SK-N-SH treated with all-trans-retinoic acid at 6 μM for 48 hours (cell line): ENCODE measurements around the gene XPO5.

ENCODE experiments used
- ATAC-seq: fragments of 200-7000 bp; cut with Tn5 transposase; 3 replicates; pipeline ENCODE4 v1.9.1; 2020; ENCODE audit warnings: mild to moderate bottlenecking, moderate library complexity
- ARNTL ChIP-seq: fragments of 450-650 bp; formaldehyde crosslinking; IDR thresholded peaks from 2 replicates; pipeline ENCODE4 v1.5.0; 2020; ENCODE audit warnings: low read depth, mild to moderate bottlenecking, moderate library complexity, borderline replicate concordance
- BACH2 ChIP-seq: fragments of 250-450 bp; sonication (Bioruptor Pico); IDR thresholded peaks from 2 replicates; pipeline ENCODE4 v1.9.0; 2021; ENCODE audit warnings: mild to moderate bottlenecking, borderline replicate concordance
- CSDC2 ChIP-seq: fragments of 250-450 bp; sonication (Bioruptor Pico); IDR thresholded peaks from 2 replicates; pipeline ENCODE4 v1.5.0; 2020; ENCODE audit warnings: mild to moderate bottlenecking, moderate library complexity
- ESRRG ChIP-seq: fragments of 250-450 bp; sonication (Bioruptor Pico); IDR thresholded peaks from 2 replicates; pipeline ENCODE4 v1.6.1; 2021; ENCODE audit warnings: mild to moderate bottlenecking
- GLIS3 ChIP-seq: fragments of 250-450 bp; sonication (Bioruptor Pico); IDR thresholded peaks from 2 replicates; pipeline ENCODE4 v1.5.0; 2020; ENCODE audit warnings: mild to moderate bottlenecking, moderate library complexity
- ISL1 ChIP-seq: fragments of 250-450 bp; sonication (Bioruptor Pico); IDR thresholded peaks from 2 replicates; pipeline ENCODE4 v2.1.2; 2022; ENCODE audit warnings: mild to moderate bottlenecking, moderate library complexity
- OSR1 ChIP-seq: fragments of 250-450 bp; sonication (Bioruptor Pico); IDR thresholded peaks from 2 replicates; pipeline ENCODE4 v1.8.0; 2022; ENCODE audit warnings: moderate library complexity, mild to moderate bottlenecking, inconsistent platforms
- RARB ChIP-seq: fragments of 250-450 bp; sonication (Bioruptor Pico); IDR thresholded peaks from 2 replicates; pipeline ENCODE4 v1.8.0; 2021; ENCODE audit warnings: mild to moderate bottlenecking, moderate library complexity
- SNAI2 ChIP-seq: fragments of 250-450 bp; sonication (Bioruptor Pico); IDR thresholded peaks from 2 replicates; pipeline ENCODE4 v1.5.0; 2020; ENCODE audit warnings: mild to moderate bottlenecking, moderate library complexity
- TCF4 ChIP-seq: fragments of 250-450 bp; sonication (Bioruptor Pico); IDR thresholded peaks from 2 replicates; pipeline ENCODE4 v1.8.0; 2021; ENCODE audit warnings: mild to moderate bottlenecking, moderate library complexity, borderline replicate concordance
- ZC3H10 ChIP-seq: fragments of 250-450 bp; sonication (Bioruptor Pico); IDR thresholded peaks from 2 replicates; pipeline ENCODE4 v1.5.1; 2021; ENCODE audit warnings: mild to moderate bottlenecking, moderate library complexity
- ZFP3 ChIP-seq: fragments of 250-450 bp; sonication (Bioruptor Pico); IDR thresholded peaks from 2 replicates; pipeline ENCODE4 v1.5.0; 2020; ENCODE audit warnings: mild to moderate bottlenecking, moderate library complexity
- ZFP30 ChIP-seq: fragments of 450-650 bp; formaldehyde crosslinking; IDR thresholded peaks from 2 replicates; pipeline ENCODE4 v1.5.0; 2022; ENCODE audit warnings: mild to moderate bottlenecking, moderate library complexity
- ZNF565 ChIP-seq: fragments of 450-650 bp; formaldehyde crosslinking; conservative IDR thresholded peaks from 2 replicates; pipeline ENCODE4 v1.5.0; 2020; ENCODE audit warnings: low read depth, mild to moderate bottlenecking, moderate library complexity
- ZNF70 ChIP-seq: fragments of 450-650 bp; formaldehyde crosslinking; IDR thresholded peaks from 2 replicates; pipeline ENCODE4 v1.5.0; 2020; ENCODE audit warnings: mild to moderate bottlenecking, moderate library complexity
- ZNF8 ChIP-seq: fragments of 450-650 bp; formaldehyde crosslinking; IDR thresholded peaks from 2 replicates; pipeline ENCODE4 v1.5.0; 2020; ENCODE audit warnings: mild to moderate bottlenecking, moderate library complexity
- TF ChIP-seq, protein P1 (sequence below): fragments of 250-450 bp; sonication (Bioruptor Pico); IDR thresholded peaks from 2 replicates; pipeline ENCODE4 v1.5.0; 2020; ENCODE audit warnings: mild to moderate bottlenecking, moderate library complexity
- TF ChIP-seq, protein P2 (sequence below): fragments of 250-450 bp; sonication (Bioruptor Pico); IDR thresholded peaks from 2 replicates; pipeline ENCODE4 v1.5.1; 2021; ENCODE audit warnings: mild to moderate bottlenecking, moderate library complexity
- TF ChIP-seq, protein P3 (sequence below): fragments of 250-450 bp; sonication (Bioruptor Pico); IDR thresholded peaks from 2 replicates; pipeline ENCODE4 v1.8.0; 2021; ENCODE audit warnings: low read depth, mild to moderate bottlenecking, moderate library complexity, borderline replicate concordance
- TF ChIP-seq, protein P4 (sequence below): fragments of 250-450 bp; sonication (Bioruptor Pico); IDR thresholded peaks from 2 replicates; pipeline ENCODE4 v1.5.1; 2020; ENCODE audit warnings: low read depth, mild to moderate bottlenecking, moderate library complexity

Gene XPO5

DNA sequence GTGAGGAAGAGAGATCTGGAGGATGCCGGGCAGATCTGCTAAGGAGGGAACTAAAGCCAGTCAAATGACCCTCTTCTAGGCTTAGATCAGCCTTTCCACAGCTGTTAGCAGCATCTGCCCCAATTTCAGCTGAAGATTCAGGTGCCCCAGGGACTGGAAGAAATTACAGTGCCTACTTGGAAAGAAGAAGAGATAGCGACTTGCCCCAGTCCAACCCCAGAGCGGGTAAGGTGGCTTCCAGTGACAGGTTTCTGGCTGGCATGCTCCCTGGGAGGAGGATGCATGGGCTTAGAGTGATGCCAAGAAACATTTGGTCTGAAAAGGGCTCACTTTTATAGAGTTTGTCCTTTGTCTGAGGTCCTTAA is 97.8 kb downstream of the XPO5 start:
- TF ChIP-seq ZNF8, result no peak
- TF ChIP-seq, protein P1, sequence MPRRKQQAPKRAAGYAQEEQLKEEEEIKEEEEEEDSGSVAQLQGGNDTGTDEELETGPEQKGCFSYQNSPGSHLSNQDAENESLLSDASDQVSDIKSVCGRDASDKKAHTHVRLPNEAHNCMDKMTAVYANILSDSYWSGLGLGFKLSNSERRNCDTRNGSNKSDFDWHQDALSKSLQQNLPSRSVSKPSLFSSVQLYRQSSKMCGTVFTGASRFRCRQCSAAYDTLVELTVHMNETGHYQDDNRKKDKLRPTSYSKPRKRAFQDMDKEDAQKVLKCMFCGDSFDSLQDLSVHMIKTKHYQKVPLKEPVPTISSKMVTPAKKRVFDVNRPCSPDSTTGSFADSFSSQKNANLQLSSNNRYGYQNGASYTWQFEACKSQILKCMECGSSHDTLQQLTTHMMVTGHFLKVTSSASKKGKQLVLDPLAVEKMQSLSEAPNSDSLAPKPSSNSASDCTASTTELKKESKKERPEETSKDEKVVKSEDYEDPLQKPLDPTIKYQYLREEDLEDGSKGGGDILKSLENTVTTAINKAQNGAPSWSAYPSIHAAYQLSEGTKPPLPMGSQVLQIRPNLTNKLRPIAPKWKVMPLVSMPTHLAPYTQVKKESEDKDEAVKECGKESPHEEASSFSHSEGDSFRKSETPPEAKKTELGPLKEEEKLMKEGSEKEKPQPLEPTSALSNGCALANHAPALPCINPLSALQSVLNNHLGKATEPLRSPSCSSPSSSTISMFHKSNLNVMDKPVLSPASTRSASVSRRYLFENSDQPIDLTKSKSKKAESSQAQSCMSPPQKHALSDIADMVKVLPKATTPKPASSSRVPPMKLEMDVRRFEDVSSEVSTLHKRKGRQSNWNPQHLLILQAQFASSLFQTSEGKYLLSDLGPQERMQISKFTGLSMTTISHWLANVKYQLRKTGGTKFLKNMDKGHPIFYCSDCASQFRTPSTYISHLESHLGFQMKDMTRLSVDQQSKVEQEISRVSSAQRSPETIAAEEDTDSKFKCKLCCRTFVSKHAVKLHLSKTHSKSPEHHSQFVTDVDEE (CRISPR knock-in tag), result no peak
- no peak for TF ChIP-seq RARB (CRISPR knock-in tag)
- no peak for TF ChIP-seq GLIS3 (CRISPR knock-in tag)
- TF ChIP-seq ESRRG (CRISPR knock-in tag), result no peak
- no peak for TF ChIP-seq CSDC2 (CRISPR knock-in tag)
- no peak for TF ChIP-seq ZFP3 (CRISPR knock-in tag)
- no peak for TF ChIP-seq ISL1
- TF ChIP-seq, protein P2, sequence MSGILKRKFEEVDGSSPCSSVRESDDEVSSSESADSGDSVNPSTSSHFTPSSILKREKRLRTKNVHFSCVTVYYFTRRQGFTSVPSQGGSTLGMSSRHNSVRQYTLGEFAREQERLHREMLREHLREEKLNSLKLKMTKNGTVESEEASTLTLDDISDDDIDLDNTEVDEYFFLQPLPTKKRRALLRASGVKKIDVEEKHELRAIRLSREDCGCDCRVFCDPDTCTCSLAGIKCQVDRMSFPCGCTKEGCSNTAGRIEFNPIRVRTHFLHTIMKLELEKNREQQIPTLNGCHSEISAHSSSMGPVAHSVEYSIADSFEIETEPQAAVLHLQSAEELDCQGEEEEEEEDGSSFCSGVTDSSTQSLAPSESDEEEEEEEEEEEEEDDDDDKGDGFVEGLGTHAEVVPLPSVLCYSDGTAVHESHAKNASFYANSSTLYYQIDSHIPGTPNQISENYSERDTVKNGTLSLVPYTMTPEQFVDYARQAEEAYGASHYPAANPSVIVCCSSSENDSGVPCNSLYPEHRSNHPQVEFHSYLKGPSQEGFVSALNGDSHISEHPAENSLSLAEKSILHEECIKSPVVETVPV (CRISPR knock-in tag), result no peak
- TF ChIP-seq, protein P3, sequence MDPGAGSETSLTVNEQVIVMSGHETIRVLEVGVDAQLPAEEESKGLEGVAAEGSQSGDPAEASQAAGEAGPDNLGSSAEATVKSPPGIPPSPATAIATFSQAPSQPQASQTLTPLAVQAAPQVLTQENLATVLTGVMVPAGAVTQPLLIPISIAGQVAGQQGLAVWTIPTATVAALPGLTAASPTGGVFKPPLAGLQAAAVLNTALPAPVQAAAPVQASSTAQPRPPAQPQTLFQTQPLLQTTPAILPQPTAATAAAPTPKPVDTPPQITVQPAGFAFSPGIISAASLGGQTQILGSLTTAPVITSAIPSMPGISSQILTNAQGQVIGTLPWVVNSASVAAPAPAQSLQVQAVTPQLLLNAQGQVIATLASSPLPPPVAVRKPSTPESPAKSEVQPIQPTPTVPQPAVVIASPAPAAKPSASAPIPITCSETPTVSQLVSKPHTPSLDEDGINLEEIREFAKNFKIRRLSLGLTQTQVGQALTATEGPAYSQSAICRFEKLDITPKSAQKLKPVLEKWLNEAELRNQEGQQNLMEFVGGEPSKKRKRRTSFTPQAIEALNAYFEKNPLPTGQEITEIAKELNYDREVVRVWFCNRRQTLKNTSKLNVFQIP (CRISPR knock-in tag), result no peak
- no peak for TF ChIP-seq SNAI2 (CRISPR knock-in tag)
- TF ChIP-seq BACH2, result no peak
- peak; percentile 5; the same call in 2 of the 3 replicates for ATAC-seq

DNA sequence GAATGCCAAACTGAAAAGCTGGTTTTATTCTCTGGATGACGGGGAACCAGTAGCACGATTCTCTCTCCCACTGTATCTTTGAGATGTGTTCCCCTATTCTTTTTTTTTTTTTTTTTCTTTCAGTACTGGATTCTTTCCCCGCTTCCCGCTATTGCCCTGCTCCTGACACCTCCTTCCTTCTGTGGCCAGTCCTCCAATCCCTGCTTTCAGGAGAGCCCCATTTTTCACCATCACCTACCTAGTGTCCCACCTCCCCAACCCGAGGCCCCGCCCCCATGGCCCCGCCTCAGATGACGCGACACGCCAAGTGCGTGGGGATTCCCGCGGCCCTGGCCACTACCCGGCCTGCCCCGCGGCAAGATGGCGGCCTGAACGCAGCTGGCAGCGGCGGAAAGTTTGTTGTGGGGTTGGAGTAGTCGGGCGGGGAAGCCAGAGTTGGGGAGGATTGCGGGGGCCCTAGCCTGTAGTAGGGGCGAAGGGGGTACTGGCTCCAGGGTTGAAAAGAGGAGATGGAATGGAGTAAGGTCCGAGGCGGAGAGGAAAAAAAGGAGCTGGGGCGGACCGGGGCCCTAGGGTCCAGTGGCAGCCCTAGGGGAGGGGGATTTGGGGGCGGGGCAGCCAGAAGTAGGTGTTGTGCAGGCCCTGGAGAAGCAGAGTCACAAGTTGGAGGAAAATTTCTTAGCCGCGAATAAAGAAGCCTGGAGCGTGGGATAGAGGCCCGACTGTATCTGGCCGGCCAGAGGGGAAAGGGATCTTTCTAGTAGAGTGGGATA is 98.4 kb downstream of the XPO5 start, which contains the start of gene TJAP1:
TJAP1 (plus strand) TSS at position 336 of the 773 bp plus-strand sequence. CDS start 21,432 bp downstream, outside the sequence.
- no peak for TF ChIP-seq GLIS3 (CRISPR knock-in tag)
- no peak for TF ChIP-seq ISL1
- TF ChIP-seq ZNF8, result no peak
- TF ChIP-seq, protein P3 (CRISPR knock-in tag), result no peak
- TF ChIP-seq, protein P4, sequence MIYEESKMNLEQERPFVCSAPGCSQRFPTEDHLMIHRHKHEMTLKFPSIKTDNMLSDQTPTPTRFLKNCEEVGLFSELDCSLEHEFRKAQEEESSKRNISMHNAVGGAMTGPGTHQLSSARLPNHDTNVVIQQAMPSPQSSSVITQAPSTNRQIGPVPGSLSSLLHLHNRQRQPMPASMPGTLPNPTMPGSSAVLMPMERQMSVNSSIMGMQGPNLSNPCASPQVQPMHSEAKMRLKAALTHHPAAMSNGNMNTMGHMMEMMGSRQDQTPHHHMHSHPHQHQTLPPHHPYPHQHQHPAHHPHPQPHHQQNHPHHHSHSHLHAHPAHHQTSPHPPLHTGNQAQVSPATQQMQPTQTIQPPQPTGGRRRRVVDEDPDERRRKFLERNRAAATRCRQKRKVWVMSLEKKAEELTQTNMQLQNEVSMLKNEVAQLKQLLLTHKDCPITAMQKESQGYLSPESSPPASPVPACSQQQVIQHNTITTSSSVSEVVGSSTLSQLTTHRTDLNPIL (CRISPR knock-in tag), result no peak
- no peak for TF ChIP-seq ARNTL
- no peak for TF ChIP-seq ZFP30 (CRISPR knock-in tag)
- no peak for TF ChIP-seq ZFP3 (CRISPR knock-in tag)
- ATAC-seq, result peak; percentile 100

DNA sequence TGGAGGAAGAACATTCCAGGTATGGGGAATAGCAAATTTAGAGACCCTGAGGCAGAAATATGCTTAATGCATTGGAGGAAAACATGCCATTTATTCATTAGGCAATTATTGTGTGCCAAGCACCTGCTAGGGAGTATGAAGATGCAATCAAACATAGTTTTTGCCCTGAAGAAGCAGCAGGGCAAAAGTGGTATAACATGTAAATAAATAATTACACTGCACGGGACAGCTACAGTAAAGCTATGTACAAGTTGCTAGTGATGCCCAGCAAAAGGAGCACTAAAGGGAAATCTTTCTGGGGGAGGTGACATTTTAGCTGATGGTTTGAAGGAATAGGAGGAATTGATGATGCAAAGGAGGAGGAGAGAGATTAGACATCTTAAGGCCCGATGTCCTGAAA is 99.1 kb downstream of the XPO5 start:
- peak; percentile 32 for ATAC-seq

More for the DNA sequence above, 99.1 kb downstream of the XPO5 start:
- TF ChIP-seq ISL1 (no peak), TCF4 (CRISPR knock-in tag) (no peak), ZNF565 (CRISPR knock-in tag) (no peak), ZNF70 (no peak), RARB (CRISPR knock-in tag) (no peak), ESRRG (CRISPR knock-in tag) (no peak), OSR1 (CRISPR knock-in tag) (no peak), ZFP3 (CRISPR knock-in tag) (no peak), ZNF8 (no peak), BACH2 (no peak), GLIS3 (CRISPR knock-in tag) (no peak), ZC3H10 (no peak), CSDC2 (CRISPR knock-in tag) (no peak)
- TF ChIP-seq, protein P1 (CRISPR knock-in tag), result no peak
- TF ChIP-seq, protein P4 (CRISPR knock-in tag), result no peak
